HG02938 (cell line): Measurements from ENCODE around the gene TXLNG.
A peak's percentile ranks its signal among the peaks of the same experiment; 100 is the strongest.

Source experiments
- ATAC-seq: cut with Tn5 transposase; IDR thresholded peaks from one replicate; pipeline ENCODE4 v1.9.1; 2021; ENCODE audit warnings: mild to moderate bottlenecking, moderate library complexity; ENCODE audit not compliant: unreplicated experiment

The TXLNG gene

GRCh38 chrX:16870862-16871815 is 84.9 kb downstream of the TXLNG start:
- ATAC-seq = peak; percentile 19

GRCh38 chrX:16873106-16873505 is 86.8 kb downstream of the TXLNG start:
- no peak for ATAC-seq

DNA sequence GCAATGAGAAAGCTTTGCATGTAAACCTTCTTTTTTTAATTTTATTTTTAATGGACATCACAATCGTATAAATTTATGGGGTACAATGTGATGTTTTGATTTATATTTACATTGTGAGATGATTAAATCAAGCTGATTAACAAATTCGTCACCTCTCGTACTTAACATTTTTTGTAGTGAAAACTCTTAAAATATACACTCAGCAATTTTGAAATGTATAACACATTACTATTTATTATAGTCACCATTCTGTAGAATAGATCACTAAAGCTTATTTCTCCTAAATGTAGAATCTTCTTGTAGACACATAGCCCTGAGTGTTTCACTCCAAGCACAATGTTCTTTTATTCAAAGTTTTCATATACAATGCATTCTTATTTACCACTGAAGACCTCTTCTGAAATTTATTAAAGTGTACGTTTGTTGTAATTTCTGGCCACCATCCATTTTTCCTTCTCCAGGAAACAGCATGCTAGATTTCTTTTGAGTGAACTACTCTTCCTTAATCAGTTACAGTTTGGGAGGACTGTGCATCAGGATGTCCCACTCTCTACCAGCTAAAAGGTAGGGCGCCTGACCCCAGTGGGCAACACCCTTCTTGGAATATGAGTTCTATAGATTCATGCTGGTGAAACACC is 88.3 kb downstream of the TXLNG start:
- ATAC-seq = no peak

GRCh38 chrX:16876696-16877095 is 90.4 kb downstream of the TXLNG start:
- ATAC-seq = no peak

- no peak for ATAC-seq
Measured at GRCh38 chrX:16882169-16882568, 95.9 kb downstream of the TXLNG start.

DNA sequence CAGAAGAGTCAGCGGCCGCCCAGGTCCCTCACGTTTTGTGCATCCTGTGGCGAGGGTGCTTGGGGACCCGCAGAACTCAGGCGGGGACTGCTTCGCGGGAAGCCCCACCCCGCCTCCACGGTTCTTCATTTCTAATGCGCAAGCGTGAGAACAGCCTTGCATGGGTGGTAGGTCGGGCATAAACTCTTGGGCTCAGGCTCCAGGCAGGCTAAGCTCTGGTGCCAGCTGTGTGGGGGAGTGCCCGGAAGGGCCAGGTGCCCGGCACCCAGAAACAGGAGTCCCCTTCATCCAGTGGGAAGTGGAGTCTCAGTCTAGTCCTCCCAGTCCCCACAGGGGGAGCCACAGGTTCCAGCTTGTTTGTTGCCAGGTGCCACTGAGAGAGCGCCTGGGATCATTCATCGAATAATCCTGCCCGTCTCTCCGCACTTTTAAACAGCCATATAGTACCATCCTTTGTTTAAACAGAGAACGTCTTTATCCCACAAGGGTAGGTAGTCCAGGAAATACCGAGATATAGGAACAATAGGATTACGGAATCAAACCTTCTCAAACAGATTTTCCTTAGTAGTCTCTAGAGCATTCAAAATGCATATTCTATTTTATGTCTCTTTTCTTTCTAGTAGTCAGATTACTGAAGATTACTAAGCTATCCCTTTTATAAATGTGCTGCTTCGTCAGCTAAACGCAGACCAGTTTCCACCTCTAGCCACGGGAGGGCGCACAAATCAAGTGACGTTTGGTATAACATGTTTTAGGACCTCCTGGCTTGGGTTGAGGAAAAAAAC is 96.6 kb downstream of the TXLNG start:
- ATAC-seq = peak; percentile 54

DNA sequence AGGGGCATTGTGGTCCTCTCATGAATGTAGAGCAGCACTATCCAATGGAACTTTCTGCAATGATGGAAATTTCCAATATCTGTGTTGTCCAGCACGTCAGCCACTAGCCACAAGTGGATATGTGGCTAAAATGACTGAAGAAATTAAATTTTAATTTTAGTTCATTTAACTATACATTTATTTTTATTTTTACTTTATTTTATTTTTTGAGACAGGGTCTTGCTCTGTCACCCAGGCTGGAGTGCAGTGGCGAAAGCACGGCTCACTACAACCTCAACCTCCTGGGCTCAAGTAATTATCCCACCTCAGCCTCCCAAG is 97.2 kb downstream of the TXLNG start:
- no peak for ATAC-seq

- ATAC-seq = no peak
Measured at GRCh38 chrX:16885628-16886027, 99.4 kb downstream of the TXLNG start.

DNA sequence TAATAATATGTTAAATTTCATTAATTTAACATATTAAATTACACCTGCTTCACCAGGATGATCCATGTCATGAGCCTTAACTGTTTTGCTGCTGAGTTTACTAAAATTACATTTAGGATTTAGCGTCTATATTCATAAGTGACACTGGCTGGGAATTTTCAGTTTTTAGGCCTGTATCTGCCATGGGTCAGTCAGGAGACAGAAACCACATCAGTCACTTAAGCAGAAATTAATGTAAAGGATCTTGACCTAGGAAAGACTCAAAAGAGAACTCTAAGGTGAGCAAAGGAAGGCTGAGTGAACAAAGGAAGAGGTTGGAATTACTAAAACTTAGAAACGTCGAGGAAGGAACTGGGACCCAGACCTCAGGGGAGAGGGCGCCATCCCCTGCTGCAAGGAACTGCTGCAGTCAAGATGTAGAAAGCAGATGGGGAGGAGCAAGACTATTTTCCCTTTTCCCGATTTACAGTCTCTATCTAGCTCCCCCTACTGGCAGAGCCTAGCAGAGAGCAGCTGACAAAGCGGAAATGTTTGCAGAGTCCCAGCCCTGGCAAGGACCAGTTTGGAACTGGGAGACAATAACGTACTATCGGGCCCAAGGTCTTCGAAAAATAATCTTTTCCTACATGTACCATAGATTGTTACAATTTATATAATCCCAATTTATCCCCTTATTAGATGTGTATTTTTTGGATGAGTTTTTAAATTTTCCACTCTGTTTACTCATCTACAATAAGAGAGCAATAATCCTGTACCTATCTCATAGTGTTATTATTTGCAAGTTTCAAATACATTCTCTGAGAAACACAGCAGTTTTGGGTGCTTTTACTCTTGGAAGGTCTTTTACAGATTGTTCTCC is 106.5 kb downstream of the TXLNG start:
- ATAC-seq = no peak
